ENCODE data around the gene TRPC1.
"Not testable (repeated sequence)": the region's sequence is repeated elsewhere in the genome, so short reads cannot be mapped to it uniquely, and the experiment has no call there.

Gene TRPC1

DNA sequence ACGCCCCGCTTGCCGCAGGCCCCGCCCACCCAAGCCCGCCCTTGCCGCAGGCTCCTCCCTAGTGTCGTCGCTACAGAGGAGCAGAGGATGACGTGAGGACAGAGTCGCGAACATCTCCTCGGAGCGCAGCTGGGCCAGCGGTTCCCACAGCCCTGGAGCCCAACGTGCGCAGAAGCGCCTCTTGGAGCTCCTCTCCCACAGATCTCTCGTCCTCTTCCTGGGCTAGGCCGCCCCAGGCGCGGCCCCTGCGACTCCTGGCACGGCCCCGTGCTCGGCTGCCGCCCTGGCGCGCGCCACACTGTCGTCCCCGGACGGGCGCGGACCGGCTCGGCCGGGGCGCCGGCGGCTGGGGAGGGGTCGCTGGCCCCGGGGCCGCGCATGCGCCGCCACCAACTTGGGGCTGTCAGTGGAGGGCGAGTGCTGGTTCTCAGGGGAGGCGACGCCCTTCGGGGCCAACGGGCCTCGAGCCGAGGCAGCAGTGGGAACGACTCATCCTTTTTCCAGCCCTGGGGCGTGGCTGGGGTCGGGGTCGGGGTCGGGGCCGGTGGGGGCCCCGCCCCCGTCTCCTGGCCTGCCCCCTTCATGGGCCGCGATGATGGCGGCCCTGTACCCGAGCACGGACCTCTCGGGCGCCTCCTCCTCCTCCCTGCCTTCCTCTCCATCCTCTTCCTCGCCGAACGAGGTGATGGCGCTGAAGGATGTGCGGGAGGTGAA, at the start of gene TRPC1:
TRPC1 (plus strand) TSS at position 67 of the 714 bp plus-strand sequence; CDS start at position 593, 526 bp downstream.
- peak; percentile 71 for DNase-seq

DNA sequence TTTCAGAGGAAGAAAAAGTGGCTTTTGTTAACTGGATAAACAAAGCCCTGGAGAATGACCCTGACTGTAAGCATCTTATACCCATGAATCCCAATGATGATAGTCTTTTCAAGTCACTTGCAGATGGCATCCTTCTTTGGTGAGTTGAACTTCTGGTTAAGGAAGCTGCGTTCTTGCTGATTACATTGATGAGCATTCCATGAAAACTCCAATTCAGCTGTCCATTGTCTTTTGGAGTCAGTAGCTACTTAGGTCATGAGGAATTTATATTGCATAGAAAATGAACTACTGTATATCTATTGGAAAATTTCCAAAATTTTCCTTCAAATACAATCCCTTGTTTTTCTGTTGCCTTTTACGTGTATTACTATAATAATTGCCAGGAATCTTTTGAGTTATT, 47.7 kb upstream of the TRPC1 start:
- no peak for DNase-seq

DNA sequence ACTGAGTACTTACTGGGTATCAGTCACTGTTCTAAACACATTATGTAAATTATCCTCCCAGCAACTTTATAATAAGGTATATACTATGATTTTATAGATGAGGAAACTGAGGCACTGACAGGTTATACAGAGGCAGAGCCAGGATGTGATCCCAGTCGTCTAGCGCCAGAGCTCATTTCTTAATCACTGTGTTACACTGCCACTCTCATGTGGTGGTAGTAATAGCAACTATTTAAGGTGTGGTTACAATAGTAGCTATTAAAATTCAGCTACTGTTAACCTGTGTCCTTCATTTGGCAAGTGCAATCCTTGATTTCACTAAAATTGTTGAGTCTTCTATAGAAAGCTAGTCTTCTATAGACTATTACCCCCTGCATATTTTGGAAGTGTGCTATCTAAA, 43.1 kb upstream of the TRPC1 start:
- DNase-seq, result no peak

DNA sequence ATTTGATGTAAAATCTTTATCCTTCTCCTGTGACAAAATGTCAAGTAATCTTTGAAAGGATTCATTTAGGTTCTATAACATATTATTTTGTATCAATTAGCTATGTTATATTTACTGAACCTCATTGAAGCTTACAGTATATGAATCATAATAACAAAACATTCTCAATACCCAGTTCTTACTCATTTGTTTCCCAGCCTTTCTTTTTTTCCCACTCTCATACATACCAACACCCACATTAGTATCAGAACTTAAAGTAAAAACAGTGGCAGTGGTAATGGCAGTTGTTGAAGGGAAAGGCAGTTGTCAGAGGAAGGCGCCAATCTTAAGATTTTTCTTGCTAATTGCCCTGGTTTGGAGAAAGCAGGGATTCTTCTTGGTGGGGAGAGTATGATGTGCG, 33.2 kb upstream of the TRPC1 start:
- no peak for DNase-seq

DNA sequence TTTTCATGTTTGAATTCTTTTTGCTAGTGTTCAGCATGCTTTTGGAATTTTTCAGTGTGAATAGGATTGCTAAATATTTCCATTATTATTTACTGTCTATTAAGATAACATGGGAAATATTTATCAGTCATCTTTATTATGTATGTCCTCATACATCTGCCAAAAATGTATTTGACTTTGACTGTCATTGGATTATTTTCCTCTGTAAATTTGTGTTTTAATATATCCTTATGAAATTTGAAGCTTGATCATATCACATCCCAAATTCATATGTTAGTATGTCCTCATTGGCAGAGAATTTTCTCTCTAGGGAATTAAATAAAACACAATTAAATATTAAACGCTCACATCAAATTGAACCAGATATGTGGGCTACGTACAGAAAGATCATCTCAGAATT, 32.3 kb upstream of the TRPC1 start:
- no peak for DNase-seq

DNA sequence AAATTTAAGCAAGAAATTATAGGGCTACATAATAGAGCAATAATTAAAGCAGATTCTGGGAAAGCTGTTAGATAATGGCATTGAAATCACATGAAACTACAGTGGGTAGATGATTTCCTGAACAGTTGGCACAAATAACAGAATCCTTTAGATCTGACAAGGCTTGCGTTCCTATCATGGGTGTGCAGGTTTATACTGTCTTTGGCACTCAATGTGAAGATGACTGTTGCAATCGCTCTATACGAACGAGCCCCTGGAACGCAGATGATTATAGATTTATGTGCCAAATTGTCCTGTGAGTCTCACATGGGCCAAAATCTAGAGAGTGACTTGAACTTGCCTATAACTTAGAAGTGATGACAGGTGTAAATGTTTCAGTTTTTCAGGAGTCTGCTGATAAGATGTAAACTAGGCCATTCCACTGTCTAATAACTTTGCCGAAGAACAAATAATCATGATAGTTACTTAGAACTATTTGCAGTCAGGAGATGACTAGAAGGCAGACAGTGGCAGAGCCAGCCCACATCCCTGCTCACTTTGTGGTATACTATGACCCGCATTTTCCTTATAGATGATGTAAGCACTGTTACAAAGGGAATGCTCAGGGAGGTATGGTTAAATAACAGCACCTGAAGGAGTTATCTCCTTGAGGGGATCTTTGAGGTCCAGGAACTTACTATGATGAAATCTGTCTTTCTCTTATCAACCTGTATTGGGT, 30.5 kb upstream of the TRPC1 start:
- DNase-seq, result no peak

DNA sequence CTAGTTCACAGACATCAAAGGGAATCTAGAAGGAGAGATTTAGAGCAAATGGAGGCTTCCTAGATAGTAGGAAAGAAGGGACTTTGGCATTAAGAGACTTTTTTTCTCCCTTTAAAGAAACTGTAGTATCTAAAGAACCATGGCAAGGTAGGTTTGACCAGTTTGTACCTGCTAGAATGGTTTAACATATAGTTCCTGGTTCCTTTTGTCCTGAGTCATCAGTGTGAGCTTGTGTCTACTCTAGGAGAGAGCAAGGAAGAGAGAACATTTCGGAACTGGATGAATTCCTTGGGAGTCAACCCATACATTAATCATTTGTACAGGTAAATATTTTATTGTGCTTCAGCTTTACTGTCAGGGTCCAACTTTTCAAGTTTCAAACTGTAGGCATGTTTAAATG, 29.6 kb upstream of the TRPC1 start:
- no peak for DNase-seq

DNA sequence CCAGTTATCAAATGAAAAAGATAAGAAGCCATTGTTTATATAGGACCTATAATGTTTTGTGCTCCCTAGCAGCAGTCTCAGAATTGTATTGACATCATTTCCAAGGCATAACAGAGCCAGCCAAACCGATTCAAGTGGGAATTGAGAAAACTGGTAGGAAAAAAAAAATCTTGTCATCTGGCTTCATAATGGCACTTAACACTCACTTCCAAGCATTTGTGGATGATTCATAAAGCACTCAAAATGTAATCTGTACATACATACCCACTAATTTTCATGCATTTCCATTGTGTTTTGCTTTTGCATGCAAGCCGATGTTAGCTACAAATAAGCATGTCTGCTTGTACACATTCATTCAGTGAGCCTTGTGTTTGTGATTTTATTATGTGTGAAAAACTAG, 18.6 kb upstream of the TRPC1 start:
- DNase-seq, result no peak

DNA sequence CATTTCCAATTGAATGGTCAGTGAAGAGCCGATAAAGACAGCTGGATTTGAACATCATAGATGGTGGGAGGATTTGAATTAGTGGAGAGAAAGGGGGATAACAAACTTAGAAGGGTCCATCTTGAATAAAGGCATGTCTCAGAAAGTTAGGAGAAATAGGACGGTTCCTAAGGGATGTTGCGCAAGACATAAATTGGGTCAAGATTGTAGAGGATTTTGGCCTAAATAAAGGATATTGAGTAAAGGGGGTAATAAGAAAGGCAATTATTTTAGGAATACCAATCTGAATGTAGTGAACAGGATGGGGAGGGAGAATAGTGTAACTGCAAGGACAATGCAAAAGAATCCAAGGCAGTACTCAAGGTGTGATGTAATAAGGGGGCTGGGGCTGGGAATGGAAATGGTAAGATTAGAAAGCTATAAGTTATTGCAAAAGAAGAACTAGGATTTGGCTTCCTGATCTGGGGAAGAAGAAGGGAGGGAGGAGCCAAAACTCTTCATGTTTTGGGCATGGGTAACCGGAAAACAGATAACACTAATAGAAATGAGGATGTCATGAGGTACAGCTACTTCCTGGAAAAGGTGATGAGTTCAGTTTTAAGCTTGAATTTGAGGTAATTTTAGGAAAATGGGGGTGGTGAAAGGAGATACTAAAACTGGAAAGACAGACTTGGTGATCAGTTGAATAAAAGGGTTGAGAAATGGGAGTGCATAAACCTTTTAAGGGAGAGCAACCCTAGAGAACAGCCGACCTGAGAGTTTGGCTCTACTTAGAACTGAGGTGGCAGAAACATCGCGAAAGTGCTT, 17.3 kb upstream of the TRPC1 start:
- DNase-seq, result no peak

DNA sequence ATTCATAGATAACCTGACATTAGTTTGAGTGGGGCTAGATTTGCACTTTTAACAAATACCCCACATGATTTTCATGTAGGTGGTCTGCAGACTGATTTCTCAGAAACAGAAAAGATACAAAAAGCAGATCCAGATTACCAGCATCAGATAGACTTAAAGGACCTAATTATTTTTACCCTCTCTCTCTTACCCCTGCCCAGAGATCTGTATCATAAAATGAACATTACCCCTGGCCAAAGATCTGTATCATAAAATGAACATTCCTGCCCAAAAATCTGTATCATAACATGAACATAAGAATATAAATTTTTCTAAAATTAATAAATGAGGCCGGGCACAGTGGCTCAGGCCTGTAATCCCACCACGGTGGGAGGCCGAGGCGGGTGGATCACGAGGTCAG, 14.6 kb upstream of the TRPC1 start:
- DNase-seq, result no peak

DNA sequence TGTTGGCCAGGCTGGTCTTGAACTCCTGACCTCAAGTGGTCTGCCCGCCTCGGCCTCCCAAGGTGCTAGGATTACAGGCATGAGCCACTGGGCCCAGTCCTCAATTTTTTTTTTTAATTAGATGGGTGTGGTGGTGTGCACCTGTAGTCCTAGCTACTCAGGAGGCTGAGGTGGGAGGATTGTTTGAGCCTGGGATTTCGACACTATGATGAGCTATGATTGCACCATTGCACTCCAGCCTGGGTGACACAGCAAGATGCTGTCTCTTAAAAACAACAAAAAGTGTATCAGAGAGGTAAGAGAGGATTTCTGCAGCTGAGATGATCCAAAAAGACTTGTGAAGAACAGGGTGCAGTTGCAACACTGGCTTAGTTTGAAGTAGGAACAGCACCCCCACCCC, 9.0 kb upstream of the TRPC1 start:
- DNase-seq, result not testable (repeated sequence)

DNA sequence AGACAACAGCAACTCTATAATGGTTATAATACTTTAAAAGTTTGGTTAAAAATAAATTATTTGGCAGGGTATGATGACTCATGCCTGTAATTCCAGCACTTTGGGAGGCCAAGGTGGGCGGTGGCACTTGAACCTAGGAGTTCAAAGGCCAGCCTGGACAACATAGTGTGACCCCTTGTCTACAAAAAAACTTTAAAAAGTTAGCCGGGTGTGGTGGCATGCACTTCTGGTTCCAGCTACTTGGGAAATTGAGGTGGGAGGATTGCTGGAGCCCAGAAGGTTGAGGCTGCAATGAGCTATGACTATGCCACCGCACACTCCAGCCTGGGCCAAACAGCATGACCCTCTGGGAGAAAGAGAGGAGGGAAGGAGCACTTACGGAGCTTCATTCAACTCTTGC, 7.7 kb upstream of the TRPC1 start:
- DNase-seq, result no peak

DNA sequence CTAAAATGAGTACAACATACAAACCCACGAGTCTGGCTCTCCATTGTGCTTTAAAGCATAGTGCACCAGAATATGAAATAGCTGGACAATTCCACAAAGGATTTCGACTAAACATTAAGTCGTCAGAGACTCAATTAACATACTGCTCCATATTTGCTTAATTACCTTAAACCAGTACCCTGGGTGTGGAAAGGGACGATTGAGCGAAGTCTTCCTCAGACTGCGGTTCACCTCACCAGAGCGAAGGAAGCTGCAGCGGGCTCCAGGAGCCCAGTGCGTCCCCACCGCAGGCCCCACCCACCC, 218 bp upstream of the TRPC1 start:
- DNase-seq, result no peak

DNA sequence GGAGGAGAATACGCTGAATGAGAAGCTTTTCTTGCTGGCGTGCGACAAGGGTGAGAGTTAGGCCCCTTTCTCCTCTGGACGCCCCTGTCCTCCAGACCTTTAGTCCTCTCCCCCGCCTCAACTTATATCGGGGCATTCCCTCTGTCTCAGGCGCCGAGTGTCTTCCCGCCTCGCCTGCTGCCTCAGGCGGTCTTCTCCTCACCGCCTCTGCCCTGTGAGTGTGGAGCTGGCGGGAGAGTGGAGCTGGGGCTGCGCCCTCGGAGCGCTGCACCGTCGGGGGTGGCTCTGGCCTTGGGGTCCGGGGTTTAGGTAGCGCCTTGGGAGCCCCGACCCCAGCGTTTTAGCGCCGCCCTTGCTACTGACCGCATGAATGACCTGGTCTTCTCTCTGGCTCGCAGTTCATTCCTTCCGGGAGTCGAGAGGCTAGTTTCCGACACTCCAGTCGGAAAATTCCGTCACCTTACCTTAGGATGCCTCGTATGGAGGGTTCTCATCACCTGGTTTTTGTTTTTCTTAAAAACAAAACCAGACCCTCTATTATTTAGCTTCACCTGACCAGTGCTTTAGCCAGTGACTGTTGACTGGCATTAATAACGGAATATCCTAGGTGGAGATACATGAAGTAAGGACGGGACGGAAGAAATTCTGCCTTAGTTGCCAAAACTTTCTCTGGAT, 985 bp downstream of the TRPC1 start:
- no peak for DNase-seq

DNA sequence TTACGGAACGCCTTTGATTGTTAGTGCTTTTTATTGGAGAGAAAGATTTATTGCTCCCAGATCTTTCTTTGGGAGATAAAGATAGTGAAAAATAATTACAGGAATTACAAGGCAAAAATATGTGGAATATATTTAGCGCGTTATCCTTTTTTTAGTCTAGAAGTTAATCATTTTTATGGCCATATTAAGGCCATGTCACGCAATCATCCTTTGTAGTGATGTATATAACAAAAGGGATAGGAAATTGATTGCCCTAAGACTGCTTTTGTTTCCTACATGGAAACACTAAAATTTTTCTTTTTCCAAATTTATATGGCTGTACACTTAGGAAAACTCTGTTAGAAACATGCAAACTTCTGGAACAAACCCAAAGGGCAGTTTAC, 1.5 kb downstream of the TRPC1 start:
- DNase-seq, result no peak

DNA sequence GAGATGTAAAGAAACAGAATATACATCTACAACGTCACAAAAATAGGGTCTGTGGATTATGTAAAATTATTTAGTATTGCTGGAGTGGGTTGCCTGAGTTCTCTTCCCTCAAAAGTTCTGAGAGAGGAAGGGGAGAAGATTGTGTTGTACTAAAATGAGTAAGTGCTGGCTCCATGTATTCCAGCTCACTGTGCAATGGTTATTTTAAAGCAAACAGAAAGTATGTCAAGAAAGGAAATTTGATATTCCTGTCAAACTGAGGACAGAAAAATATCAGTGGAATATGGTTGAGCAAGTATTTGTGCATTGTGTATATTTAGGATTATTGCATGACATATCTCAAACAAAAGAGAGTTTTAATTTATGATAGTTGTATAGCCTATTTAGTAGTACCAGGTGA, 2.2 kb downstream of the TRPC1 start:
- no peak for DNase-seq

DNA sequence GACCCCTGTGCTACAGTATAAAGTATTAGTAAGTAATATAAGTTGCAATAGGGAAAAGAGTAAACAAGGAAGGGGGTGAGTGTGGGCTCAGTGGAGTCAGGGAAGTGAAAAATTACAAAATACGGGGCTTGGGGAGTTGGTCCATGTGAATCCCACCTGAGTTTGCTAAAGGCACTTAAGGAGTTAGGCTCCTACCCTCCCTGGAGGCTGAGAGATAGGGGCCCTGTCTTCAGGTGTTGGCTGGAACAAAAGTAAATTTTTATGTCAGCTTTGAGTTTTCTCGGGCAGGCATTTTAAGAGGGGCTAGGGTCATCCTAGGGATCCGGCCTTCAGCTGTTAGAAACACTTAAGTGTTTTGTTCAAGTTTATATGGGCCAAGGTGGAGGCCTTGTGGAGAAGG, 8.2 kb downstream of the TRPC1 start:
- DNase-seq, result no peak

DNA sequence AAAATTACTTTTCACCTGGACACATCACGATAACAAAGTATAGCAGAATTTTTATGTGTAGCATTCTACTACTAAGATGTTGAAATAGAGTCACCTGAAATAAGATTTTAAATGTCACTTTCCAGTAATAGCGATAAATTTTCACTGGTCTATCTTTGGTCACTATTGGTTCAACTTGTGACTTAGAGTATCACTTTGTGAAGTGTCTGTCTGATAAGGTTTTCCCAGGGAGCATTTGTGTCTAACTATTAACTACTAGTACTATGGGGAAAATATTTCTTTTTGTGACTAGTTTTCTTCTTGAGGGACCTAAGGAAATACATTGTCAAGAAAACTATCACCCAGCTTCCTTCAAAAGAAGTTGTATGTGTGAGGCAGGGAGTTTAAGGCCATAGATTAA, 11.0 kb downstream of the TRPC1 start:
- no peak for DNase-seq

DNA sequence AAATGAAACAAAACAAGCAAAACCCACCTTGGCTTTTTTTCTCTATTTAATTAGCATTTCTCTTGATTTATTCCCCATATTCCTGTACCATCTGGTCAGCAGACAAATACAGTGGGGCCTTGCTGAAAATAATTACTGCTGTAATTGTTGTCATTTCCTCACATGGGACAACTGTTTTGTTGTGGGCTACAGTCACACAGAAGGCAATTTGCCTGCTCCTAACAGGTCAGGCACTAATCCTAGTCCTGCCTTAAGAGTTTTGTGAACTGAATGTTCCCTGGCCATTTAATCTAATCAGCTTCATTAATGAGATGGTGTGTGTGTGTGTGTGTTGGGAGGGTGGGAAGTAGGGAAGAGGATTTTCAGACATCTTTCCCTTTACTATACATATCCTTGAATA, 11.6 kb downstream of the TRPC1 start:
- DNase-seq, result no peak

DNA sequence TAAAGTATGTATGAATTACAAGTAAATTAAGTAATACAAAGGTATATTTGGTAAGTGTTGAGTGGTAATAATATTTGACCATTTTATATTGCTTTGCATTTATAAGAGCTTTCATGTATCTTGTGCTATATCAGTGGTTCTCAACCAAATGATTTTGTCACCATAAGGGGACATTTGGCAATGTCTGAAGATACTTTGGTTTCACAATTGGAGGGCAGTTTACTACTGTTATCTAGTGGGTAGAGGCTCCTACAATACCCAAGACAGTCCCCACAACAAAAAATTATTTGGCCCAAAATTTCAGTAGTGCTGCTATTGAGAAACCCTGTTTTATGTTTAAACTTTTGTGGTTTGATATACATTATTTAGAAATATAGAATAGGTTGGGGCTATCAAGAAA, 14.6 kb downstream of the TRPC1 start:
- DNase-seq, result no peak

DNA sequence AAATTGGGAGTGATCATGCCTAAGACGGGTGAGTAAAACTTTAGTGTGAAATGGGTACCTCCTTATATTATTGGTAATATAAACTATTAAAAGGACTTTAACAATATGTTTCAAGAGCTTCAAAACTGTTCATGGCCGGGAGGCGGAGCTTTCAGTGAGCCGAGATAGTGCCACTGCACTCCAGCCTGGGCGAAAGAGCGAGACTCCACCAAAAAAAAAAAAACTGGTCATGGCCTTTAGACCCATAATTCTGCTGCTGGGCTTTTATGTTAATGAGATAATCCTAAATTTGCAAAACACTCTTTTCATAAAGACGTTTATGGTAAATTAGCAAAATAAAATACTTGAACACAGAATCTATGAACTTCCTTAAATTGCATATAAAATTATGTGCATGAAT, 22.8 kb downstream of the TRPC1 start:
- no peak for DNase-seq

DNA sequence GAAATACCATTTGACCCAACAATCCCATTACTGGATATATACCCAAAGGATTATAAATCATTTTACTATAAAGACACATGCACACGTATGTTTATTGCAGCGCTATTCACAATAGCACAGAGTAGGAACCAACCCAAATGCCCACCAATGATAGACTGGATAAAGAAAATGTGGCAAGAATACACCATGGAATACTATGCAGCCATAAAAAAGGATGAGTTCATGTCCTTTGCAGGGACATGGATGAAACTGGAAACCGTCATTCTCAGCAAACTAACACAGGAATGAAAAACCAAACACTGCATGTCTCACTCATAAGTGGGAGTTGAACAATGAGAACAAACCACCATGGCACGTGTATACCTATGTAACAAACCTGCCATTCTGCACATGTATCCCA, 26.7 kb downstream of the TRPC1 start:
- DNase-seq, result not testable (repeated sequence)

DNA sequence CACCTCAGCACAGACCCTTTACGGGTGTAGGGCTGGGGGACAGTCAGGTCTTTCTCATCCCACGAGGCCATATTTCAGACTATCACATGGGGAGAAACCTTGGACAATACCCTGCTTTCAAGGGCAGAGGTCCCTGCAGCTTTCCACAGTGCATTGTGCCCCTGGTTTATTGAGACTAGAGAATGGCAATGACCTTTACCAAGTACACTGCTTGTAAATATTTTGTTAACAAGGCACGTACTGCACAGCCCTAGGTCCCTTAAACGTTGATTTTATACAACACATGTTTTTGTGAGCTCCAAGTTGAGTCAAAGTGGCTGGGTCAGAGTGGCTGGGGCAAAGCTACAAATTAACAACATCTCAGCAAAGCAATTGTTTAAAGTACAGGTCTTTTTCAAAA, 28.8 kb downstream of the TRPC1 start:
- DNase-seq, result not testable (repeated sequence)

DNA sequence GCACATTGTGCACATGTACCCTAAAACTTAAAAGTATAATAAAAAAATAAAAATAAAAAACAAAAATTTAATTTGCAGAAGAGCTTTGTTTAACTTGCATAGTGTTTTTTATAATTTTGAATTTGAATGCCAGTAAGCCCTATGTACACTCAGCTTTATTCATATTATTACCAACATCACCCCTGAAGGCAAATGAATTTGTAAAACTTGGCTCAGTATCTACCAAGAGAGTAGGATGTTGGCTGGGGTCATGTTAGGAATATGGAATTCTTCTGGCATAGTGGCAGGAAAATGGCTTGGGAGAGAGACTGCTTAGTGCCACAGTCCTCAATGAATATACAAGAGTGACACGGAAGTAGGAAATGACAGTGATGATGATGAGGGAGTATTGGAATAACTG, 30.7 kb downstream of the TRPC1 start:
- DNase-seq, result no peak
